Natural killer cell (primary cell): ENCODE measurements around the gene H1-8. TPM values are rescaled to one million over a fixed set of nuclear protein-coding genes. Genes with fewer than 3 reads are reported as not detected.

ENCODE experiments used
- ATAC-seq, 3 donors: fragments of 150-1000 bp in 2 of 3; fragments of 200-7000 bp in 1 of 3; cut with Tn5 transposase; 1 replicate in 1 of 3; 2 replicates in 2 of 3; pipeline ENCODE4 v1.10.0; 2021; ENCODE audit warnings: mild to moderate bottlenecking in 2 of 3, moderate library complexity in 2 of 3
- DNase-seq, 2 donors: peaks; one replicate each; pipeline versions ENCODE4 v3.0.0 to v3.0.0-alpha.2; 2013 to 2021; ENCODE audit warnings: mixed read lengths in 1 of 2
- H3K27ac ChIP-seq: one replicate; pipeline ENCODE4 v1.5.1; 2013; ENCODE audit warnings: mild to moderate bottlenecking, low read length
- H3K27me3 ChIP-seq: one replicate; pipeline ENCODE4 v1.6.1; 2013; ENCODE audit warnings: low read length; ENCODE audit not compliant: control insufficient read depth, insufficient read depth
- H3K36me3 ChIP-seq: one replicate; pipeline ENCODE4 v1.6.1; 2013; ENCODE audit warnings: low read length; ENCODE audit not compliant: control insufficient read depth, insufficient read depth
- H3K4me1 ChIP-seq: one replicate; pipeline ENCODE4 v1.6.1; 2013; ENCODE audit warnings: low read length; ENCODE audit not compliant: control insufficient read depth, insufficient read depth
- H3K4me3 ChIP-seq: one replicate; pipeline ENCODE4 v1.5.1; 2013; ENCODE audit warnings: low read length
- H3K9me3 ChIP-seq: one replicate; pipeline ENCODE4 v1.6.1; 2013; ENCODE audit warnings: low read length; ENCODE audit not compliant: control insufficient read depth, insufficient read depth
- H3K27ac Mint-ChIP-seq, 2 donors: one replicate each; pipeline ENCODE4 v1.8.0; 2022; ENCODE audit warnings: mild to moderate bottlenecking in 2 of 2, mixed read lengths in 2 of 2, moderate library complexity in 1 of 2
- H3K27me3 Mint-ChIP-seq, 2 donors: one replicate each; pipeline ENCODE4 v1.8.0; 2022; ENCODE audit warnings: low read depth in 2 of 2, mixed read lengths in 2 of 2
- H3K36me3 Mint-ChIP-seq: one replicate; pipeline ENCODE4 v1.8.0; 2022; ENCODE audit warnings: mixed read lengths
- H3K4me1 Mint-ChIP-seq, 2 donors: one replicate each; pipeline ENCODE4 v1.8.0; 2022; ENCODE audit warnings: mixed read lengths in 2 of 2
- H3K4me3 Mint-ChIP-seq: one replicate; pipeline ENCODE4 v1.8.0; 2022; ENCODE audit warnings: mild to moderate bottlenecking, moderate library complexity, mixed read lengths
- H3K9me3 Mint-ChIP-seq, 2 donors: one replicate each; pipeline ENCODE4 v1.8.0; 2022; ENCODE audit warnings: mixed read lengths in 2 of 2
- CTCF ChIP-seq: fragments of 200-600 bp; IDR thresholded peaks from one replicate; pipeline ENCODE4 v1.8.0; 2022; ENCODE audit warnings: antibody characterized with exemption
- WGBS: methylation state at CpG from one replicate; pipeline ENCODE4 v1.1.7; 2013; ENCODE audit warnings: missing lambda C conversion rate; ENCODE audit not compliant: insufficient coverage; 5-methylcytosine and 5-hydroxymethylcytosine counted together
- intact Hi-C: fragments of 100-400 bp; cut with micrococcal nuclease; formaldehyde crosslinking; loops from one replicate; pipeline ENCODE4 v1.14.2; 2022
- total RNA-seq, 4 donors: library from RNA; stranded (reverse); fragments of 120-200 nt in 1 of 4; gene quantifications; one replicate each; pipeline versions ENCODE4 v1.2.3 to v1.2.4, GENCODE V29; 2013 to 2022

The H1-8 gene
- total RNA-seq, 3 donors from 2014 or later (not counting 1 experiment from before 2014, with no cell fraction given) = not detected

GRCh38 chr3:129565902-129566301 is 22.9 kb downstream of the H1-8 start:
- H3K4me3 ChIP-seq = no peak overlapping the region
- Mint-ChIP-seq H3K27ac (no peak overlapping the region), H3K9me3 (no peaks in the 10 kb centered on the region), H3K27me3 (no peaks in the 10 kb centered on the region), H3K4me1 (peaks cover 42 to 51% of the 10 kb centered on the region in 2 donors), H3K36me3 (no peaks in the 10 kb centered on the region), H3K4me3 (no peak overlapping the region)
- H3K27me3 ChIP-seq = no peaks in the 10 kb centered on the region
- DNase-seq (no peak), ATAC-seq (no peak)
- H3K4me1 ChIP-seq = peaks cover 39% of the 10 kb centered on the region
- H3K9me3 ChIP-seq = no peaks in the 10 kb centered on the region
- H3K27ac ChIP-seq = no peak overlapping the region
- WGBS = 100% methylated on average over 7 of the region's 7 CpGs
- intact Hi-C loops = no loop called here
- H3K36me3 ChIP-seq = peaks cover 16% of the 10 kb centered on the region
- no peak for TF ChIP-seq CTCF

GRCh38 chr3:129567176-129567705 is 24.3 kb downstream of the H1-8 start:
- intact Hi-C loops = no loop called here
- Histone ChIP-seq H3K36me3 (peaks cover 18% of the 10 kb centered on the region), H3K4me3 (no peak overlapping the region), H3K27ac (no peak overlapping the region), H3K4me1 (peaks cover 39% of the 10 kb centered on the region), H3K27me3 (no peaks in the 10 kb centered on the region), H3K9me3 (no peaks in the 10 kb centered on the region)
- H3K36me3 Mint-ChIP-seq = no peaks in the 10 kb centered on the region
- no peaks in the 10 kb centered on the region for H3K9me3 Mint-ChIP-seq
- no peak for DNase-seq
- H3K4me3 Mint-ChIP-seq = peak overlapping the region; percentile 65
- no peaks in the 10 kb centered on the region for H3K27me3 Mint-ChIP-seq
- peak in 1 of 3 donors; percentile 7 for ATAC-seq
- H3K27ac Mint-ChIP-seq = peak overlapping the region; percentile 50 to 75
- H3K4me1 Mint-ChIP-seq = peaks cover 45 to 54% of the 10 kb centered on the region in 2 donors
- no peak for TF ChIP-seq CTCF
- 88% methylated on average over 18 of the region's 18 CpGs for WGBS

GRCh38 chr3:129567939-129568338 is 25.0 kb downstream of the H1-8 start:
- Histone ChIP-seq H3K27ac (peak overlapping the region; percentile 8), H3K4me3 (no peak overlapping the region), H3K36me3 (peaks cover 17% of the 10 kb centered on the region), H3K9me3 (no peaks in the 10 kb centered on the region), H3K4me1 (peaks cover 39% of the 10 kb centered on the region), H3K27me3 (no peaks in the 10 kb centered on the region)
- Mint-ChIP-seq H3K36me3 (no peaks in the 10 kb centered on the region), H3K27ac (peak overlapping the region; percentile 31 to 75), H3K9me3 (no peaks in the 10 kb centered on the region), H3K4me3 (peak overlapping the region; percentile 56), H3K4me1 (peaks cover 46 to 56% of the 10 kb centered on the region in 2 donors), H3K27me3 (no peaks in the 10 kb centered on the region)
- intact Hi-C loops = no loop called here
- no peak for TF ChIP-seq CTCF
- ATAC-seq (peak; percentile 52 to 85 (median 81)), DNase-seq (peak in 1 of 2 donors; percentile 55)
- 33% methylated on average over 5 of the region's 6 CpGs for WGBS

GRCh38 chr3:129569856-129570255 is 26.9 kb downstream of the H1-8 start:
- ATAC-seq (no peak), DNase-seq (no peak)
- peaks cover 60 to 66% of the 10 kb centered on the region in 2 donors for H3K4me1 Mint-ChIP-seq
- H3K27me3 Mint-ChIP-seq = no peaks in the 10 kb centered on the region
- no peaks in the 10 kb centered on the region for H3K36me3 Mint-ChIP-seq
- no peak for TF ChIP-seq CTCF
- peak overlapping the region; percentile 75 to 79 for H3K27ac Mint-ChIP-seq
- no peak overlapping the region for H3K27ac ChIP-seq
- no peaks in the 10 kb centered on the region for H3K9me3 ChIP-seq
- no peaks in the 10 kb centered on the region for H3K27me3 ChIP-seq
- peaks cover 21% of the 10 kb centered on the region for H3K36me3 ChIP-seq
- H3K9me3 Mint-ChIP-seq = no peaks in the 10 kb centered on the region
- H3K4me3 ChIP-seq = no peak overlapping the region
- H3K4me1 ChIP-seq = peaks cover 47% of the 10 kb centered on the region
- intact Hi-C loops = no loop called here
- peak overlapping the region; percentile 17 for H3K4me3 Mint-ChIP-seq
- 97% methylated on average over 7 of the region's 7 CpGs for WGBS
